C1 segment of cervical spinal cord (tissue), 14 donors: ENCODE measurements around the gene S1PR3.

Experiments used
- DNase-seq, 14 donors: peaks; one replicate each; lab custom pipeline; 2025; lab: John Stamatoyannopoulos, UW

The S1PR3 gene

DNA sequence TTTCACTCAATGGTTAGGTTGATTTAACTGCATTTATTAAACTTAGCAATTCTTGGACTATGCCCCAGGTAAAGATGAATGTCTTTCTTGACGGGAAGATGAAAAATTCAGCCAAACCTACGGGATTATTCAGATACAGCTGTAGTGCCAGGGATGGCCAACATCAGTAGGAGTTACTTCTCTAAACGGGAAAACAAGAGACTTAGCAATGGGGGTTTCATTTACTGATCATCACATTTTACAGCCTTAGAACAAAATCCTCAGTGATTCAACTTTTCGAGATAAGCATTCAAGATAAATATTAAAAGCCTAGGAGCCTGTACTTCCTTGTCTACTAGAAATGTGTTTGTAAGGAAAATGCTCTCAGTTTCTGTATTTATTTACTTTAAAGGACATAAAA, 46.1 kb downstream of the S1PR3 start:
- no peak for DNase-seq

DNA sequence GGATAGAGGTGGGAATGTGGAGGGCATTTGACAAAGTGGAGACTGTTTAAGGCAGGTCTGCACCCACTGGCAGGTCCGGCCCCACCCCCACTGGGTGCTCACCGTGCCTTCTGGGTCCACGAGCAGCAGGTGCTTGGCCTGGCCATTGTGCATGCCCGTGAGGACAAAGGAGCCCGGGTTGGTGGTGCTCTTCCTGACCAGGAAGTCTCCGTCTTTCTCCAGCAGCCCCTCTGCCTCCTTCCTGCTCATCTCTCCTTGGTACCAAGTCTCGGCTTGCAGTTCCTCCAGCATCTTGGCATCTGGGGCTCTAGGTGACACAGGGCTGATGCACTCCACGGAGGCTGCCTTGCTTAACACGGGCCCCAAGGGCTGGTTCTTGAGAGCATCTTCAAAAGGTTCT, 46.6 kb downstream of the S1PR3 start:
- no peak for DNase-seq

DNA sequence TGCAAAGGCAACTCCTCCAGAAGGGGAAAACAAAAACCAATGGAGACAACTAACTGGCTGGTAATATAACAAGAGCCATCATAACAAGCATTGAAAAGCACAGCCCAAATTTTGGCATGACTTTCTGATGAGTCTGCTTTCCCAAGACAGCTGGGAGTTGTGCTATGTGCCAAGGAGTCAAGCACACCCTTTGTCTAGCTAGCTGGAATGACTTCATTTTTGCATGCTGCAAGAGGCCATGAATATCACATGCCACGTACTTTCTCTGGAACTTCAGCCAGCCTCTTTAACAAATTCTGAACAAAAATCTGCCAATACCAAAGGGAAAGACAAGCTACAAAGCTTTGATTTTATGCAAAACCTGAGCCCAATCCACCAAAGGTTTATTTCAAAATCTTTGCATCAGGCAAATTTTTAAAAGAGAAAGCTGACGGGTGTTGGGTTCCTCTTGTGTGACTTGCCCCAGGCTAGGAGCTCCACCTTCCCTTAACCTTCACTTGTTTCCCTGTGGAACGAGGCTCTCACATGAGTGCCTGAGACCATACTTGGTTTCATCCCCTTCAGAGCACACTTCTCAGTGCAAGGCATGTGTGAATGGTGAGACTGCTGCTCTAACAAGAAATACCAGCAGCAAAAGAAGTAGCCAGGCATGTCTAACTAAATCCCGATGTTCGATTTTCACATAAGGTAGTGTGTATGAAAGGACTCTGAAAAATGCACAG, 47.3 kb downstream of the S1PR3 start:
- DNase-seq: peak in 8 of 14 donors; percentile 16 to 48 (median 22)

DNA sequence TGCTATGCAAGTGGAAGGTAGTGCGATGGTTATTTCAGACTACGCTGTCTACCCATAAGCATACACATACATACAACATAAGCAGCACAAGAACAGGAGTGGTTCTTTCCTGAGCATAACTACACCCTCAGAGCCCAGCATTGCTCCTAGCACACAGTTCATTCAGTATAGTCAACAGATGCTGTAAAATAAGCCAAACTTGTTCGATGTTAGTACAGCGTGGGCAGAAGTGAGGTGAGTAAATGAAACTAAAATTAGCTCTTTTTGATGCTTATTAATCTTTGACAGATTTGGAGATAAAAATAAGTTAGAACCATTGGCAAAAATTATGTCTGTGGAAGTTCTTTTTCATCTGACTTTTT, 47.8 kb downstream of the S1PR3 start:
- no peak for DNase-seq

DNA sequence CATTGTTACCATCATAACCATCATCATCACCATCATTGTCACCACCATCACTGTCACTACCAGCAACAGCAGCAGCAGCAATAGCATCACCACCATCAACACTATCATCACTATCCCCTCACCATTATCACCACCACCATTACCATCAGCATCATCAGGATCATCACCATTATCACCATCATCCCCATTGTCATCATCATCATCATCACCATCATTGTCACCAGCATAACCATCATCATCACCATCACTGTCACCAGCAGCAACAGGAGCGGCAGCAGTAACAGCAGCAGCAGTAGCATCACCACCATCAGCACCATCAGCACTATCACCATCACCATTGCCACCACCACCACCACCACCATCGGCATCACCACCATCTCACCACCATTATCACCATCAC, 48.4 kb downstream of the S1PR3 start:
- DNase-seq: no peak

DNA sequence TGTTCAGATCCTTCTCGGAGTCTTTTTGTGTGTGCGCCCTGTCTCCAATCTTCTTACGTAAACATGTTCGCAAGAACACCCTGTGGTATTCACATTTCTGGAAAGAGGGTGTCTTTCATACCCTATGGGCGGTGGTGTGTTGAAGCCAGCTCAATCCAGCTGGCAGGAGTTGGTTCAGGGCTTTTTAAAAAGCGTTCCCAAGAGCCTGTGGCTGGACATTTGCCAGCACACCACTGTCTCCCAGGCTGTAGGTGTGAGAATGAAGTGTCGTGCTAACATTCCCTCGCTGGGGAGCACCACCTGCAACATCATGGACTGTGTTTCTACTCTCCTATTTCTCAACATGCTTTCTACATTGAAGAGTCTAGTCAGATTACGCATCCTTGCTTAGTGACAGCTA, 51.7 kb downstream of the S1PR3 start:
- DNase-seq: no peak

DNA sequence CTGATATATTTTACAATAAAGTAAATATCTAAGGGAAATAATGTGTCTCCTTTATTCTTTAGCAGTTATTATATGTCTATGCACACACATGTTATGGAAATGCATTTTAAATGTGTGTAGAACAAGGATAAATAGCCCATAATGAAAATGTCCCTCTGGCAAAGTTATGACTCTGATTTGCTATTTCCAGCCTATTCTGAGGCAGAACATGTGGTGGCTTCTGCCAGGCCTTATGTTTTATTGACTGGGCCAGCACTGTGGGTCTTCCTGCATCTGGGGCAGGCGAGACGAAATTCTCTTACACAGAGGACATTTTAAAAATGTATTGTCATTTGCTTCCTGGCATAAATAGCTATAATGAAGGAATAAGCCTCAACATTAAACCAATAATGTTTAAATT, 52.8 kb downstream of the S1PR3 start:
- DNase-seq: no peak

DNA sequence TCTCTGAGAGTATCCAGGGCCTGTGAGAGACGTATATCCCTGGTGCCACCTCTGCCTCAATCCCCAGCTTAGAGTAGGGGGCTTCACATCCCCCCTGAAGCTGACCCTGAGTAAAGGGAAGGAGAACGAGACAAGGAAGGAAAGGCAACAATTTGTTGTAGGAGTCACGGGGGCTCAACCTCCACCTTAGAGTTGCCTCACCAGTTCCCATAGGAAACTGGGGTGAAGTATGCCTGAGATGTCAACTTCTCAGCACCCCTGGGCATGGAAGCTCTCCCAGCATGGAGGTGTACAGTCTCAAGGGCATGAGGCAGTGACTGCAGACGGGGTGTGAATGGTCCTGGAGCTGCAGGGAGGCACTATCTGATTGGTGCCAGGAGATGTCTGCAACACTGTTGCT, 53.6 kb downstream of the S1PR3 start:
- no peak for DNase-seq

DNA sequence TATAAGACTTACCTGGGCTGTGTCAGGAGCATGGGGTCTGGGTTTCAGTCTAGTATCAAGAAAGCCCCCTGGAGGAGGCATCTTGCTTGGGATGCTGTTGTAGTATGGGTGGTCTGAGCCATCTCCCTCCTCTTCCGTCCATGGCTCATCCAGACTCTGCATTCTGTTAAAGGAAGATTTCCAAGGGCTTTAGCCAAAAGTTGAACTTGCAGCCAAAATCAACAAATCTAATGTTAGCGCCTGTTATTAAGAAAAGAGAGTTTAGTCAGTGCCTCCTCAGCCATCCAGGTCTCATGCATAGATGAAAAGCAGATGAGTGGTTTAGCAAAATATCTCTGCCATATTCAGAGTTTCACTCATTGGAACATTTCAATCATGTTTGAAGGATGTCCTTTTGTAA, 55.6 kb downstream of the S1PR3 start:
- DNase-seq: no peak

DNA sequence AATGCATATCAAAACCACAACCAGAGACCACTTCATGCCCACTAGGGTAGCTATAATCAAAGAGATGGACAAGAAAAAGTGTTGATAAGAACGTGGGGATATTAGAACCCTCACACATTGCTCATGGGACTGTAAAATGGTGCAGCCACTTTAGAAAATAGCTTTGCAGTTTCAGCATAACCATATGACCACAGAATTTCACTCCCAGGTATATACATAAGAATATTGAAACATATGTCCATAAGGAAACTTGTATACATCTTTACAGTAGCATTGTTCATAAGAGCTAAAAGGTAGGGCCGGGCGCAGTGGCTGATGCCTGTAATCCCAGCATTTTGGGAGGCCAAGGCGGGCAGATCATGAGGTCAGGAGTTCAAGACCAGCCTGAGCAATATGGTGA, 56.4 kb downstream of the S1PR3 start:
- DNase-seq: no peak

DNA sequence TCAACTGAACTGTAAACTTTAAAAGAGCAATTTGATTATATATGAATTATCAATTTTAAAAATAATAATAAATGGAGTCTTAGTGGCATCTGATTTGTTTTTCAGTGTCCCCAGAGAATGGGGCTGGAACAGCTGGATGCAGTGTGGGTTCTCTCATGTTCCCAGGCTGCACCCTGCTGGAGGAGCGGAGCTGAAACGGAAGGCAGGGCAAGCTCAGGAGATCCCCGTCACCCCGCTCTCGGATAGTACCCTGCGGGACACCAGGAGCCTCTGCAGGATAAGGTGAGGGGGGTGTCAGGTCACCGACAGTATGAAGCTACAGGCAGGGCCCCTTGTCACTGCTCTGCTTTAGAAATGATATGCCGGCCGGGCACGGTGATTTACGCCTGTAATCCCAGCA, 57.3 kb downstream of the S1PR3 start:
- no peak for DNase-seq

DNA sequence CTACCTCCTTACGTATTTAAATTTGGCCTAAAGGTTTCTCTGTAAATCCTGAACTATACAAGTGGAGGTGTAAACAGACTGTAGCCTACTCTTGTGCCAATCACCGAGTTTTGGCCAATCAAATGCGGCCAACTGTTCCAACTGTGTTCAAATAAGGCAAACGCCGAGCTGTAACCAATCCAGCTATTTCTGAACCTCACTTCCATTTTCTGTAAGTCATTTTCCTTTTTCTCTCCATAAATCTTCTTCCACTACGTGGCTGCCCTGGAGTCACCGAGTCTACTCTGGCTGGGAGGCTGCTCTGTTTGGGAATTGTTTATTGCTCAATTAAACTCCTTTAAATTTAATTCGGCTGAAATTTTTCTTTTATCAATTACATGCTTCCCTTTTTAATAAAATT, 58.4 kb downstream of the S1PR3 start:
- DNase-seq: no peak

DNA sequence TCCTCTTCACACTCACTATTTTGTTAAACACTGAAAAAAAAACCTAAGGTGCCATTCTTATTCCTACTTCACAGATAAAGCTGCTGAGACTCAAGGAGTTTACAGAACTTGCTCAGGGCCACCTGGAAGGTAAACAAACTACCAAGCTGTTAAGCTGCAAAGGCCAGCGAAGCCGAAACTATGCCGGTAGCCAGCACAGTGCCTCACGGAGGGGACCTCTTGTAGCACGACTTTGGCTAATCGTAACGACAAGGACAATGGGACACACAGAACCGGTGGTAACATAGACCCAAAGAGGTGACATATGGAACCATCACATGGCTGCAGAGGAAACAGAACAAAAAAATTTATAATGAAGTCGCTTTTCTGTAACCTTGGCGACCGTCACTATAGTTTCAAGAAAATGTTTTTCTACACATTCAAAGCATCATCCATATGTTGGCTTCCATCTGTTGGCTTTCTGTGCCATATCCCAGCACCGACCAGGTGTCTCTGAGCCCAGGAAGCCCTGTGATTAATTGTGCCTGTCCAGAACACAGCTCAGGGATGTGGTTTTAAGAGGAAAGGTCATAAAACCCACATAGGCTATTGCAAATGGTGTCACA, 60.3 kb downstream of the S1PR3 start:
- DNase-seq: peak in 1 of 14 donors; percentile 31

DNA sequence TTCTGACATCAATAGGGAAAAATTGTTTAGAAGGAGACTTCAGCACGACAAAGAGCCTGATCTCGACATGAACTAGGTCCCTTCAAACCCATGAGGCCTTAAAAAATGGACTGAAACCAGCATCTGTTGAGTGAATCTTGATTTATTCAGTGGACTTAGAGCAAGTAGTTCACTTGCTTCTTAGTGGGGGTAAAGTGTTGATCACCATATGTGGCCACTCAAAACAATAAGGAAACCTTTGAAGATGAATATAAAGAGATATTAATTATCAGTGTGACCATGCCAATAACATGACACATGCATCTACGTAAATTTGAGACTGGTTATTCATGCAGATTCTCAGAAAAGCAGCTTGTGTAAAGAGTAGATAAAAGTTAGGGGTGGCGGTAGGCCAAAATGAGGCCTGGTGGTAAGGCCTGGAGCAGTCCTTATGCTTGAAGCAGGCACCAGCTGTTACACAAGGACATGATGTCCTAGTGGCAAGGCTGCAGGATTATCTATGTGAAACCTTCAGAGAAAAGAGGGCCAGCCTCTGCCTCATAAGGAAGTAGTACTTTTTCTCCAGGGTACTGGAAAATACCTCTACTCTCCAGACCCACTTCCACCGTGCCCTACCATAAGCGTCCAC, 61.3 kb downstream of the S1PR3 start:
- peak in 1 of 14 donors; percentile 6 for DNase-seq

DNA sequence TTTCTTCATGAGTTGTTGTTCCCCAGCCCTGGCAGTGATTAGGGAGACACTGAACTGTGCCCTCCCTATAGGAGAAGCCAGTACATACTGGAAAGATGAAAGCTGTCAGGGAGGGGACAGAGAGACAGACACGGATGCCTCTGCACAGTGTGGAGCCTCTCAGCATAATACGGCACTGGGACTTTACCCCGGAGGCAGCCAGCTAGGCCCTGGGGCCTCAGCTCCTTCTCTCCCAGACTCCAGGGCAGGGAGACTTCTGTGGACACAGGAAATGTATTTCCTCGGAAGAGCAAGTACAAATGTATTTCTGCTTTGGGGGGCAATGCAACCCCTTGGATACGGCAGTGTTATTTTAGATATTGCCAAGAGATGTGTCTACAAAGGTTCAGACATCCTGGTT, 62.0 kb downstream of the S1PR3 start:
- DNase-seq: no peak
